M059J (cell line): Measurements from ENCODE around the gene TMIGD3. TPM values are rescaled to one million over a fixed set of nuclear protein-coding genes. Genes with fewer than 3 reads are reported as not detected.
"Not testable (repeated sequence)": the region's sequence is repeated elsewhere in the genome, so short reads cannot be mapped to it uniquely, and the experiment has no call there.

Experiments used
- DNase-seq: peaks from one replicate; pipeline ENCODE4 v3.0.0-alpha.2; 2012; ENCODE audit warnings: low read depth
- total RNA-seq: library from RNA; depleted of rRNA; stranded (reverse); fragments of >200 nt; shearing (Covaris generic); gene quantifications from 2 replicates; pipeline ENCODE4 v1.2.3, GENCODE V29; 2014; rRNA removed

The TMIGD3 gene
- not detected in 2 replicates for total RNA-seq

DNA sequence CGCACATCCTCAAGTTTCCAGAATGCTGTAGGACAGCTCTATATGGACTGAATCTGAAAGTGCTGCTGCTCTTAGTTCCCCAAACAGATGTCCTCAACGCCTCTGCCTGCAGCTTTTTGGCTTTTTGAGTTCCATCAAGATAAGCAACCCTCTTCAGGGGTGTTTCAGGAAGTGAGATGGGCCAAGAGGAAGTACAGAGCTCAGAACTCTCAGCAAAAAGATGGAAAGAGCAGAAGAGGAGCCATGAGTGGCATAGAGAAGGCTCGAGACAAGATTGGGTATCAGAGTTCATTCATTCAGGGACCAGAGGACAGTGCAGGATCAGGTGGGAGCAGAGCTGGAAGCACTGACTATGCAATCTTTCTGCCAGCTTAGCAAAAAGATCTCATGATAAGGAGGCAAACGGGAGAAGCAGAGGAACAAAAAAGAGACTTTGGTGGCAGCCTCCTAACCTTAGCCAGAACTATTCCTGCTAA is at the start of gene TMIGD3, which contains the start of gene ADORA3:
TSS of gene TMIGD3 (minus strand) at position 49 of the 476 bp plus-strand sequence. CDS start 279 bp downstream, outside the sequence.
TSS of gene ADORA3 (minus strand) at position 49 of the 476 bp plus-strand sequence. CDS start 279 bp downstream, outside the sequence.
- DNase-seq: no peak

DNA sequence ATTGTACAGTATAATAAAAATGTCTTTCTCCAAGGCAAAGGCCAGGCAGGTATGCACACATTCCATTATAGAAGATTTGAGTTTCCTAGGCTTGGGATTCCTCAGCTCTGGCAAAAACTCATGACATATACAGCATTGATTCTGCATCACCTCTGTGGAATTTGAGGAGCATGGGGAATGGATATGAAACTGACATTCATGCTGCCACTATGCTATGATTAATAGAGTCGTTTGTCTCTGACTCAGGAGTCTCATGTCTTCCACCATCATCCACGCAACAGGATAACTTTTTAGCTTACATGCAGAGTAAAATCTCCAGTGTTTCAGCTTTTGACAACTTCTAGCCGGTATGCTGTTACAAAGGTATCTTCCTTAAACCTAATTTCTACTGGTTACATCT is 49.8 kb upstream of the TMIGD3 start:
- DNase-seq: peak; percentile 85

DNA sequence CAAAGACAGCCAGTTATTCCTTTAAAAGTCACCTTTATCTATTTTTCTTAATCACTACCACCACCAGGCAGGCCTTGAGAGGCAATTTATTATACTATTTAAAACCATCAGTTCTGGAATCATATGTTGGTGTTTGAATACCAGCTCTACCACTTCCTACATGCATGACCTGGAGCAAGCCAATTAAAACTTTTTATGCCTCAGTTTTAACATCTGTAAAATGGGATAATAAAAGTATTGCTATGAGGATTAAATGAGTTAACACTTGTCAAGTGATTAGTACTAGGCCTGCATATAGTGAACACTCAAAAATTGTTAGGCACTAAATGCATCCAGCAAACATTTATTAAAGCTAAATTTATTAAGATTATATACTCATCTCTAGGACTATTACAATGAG is 49.2 kb upstream of the TMIGD3 start:
- no peak for DNase-seq

DNA sequence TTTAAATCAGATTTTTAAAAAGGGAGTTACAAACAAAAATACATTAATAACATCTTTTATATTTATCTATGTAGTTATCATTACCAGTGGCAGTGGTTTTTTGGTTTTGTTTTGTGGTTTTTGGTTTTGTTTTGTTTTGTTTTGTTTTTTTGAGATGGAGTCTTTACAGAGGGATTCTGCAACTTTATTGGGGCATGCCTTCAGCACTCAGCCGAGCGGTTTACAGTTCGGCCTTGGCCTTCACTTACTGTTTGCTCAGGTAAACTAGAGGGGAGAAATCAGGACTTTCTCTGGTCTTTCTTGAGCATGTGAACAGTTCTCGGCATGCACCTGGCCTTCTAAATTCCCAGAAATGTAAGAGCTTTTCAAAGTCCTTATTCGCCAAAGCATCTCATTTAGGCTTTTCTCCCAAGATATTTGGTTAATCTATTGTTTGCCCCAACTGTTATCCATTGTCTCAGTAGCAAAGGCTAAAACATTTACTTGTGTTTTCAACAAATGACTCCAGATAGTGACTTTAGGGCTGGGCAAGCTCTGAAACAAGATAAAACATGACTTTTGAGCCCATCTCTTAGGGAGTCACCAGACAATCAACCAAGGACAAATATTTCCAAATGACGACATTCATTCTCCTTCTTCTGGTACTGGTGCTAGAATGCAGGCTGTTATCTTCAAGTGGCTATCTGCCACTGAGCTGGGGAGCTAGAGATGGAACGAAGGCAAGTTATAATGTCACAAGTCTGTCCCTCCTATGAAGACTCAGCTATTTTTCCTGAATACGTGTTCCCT is 48.4 kb upstream of the TMIGD3 start:
- DNase-seq: no peak

DNA sequence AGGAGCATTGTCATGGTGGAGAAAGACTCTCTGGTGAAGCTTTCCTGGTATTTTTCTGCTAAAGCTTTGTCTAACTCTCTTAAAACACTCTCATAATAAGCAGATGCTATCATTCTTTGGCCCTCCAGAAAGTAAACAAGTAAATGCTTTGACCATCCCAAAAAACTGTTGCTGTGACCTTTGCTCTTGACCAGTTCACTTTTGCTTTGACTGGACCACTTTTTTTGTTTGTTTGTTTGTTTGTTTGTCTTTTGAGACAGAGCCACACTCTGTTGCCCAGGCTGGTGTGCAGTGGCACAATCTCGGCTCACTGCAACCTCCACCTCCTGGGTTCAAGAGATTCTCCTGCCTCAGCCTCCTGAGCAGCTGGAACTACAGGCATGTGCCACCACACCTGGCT is 44.4 kb upstream of the TMIGD3 start:
- DNase-seq: not testable (repeated sequence)

DNA sequence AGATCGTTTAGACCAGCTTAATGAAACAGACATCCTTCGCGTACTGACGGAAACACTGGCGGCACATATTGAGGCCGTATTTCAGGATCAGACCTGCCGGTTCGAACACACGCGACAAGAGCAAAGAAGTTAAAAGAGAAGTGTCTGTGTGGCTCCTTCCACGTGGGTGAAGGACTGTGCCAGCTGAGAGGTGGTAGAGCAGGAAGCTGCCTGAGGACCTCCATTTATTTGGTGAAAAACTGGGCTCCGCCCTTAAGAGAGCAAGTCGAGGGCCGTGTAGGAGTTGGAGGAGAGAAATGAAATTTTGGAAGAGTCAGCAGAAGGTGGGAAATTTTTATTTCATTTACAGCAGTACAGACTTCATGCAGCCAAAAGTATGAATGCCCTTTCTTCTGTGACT is 38.8 kb upstream of the TMIGD3 start:
- DNase-seq: peak; percentile 24

DNA sequence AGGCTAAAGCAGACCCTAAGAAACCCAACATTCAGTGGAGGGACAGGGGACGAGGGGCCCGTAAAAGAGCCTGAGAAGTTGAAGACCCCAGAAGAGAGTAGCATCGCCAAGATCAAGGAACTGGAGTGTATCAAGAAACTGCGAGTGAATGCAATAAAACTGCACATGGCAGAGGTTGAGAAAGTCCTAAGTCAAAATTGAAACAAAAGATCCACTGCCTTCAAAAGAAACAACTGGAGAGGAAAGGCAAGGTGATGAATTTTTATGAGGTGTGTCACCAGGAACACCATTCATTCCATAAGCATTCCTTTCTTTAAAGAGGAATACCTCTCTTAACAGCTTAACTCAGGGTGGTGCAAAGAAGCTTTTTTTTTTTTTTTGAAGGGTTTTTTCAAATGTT is 38.3 kb upstream of the TMIGD3 start:
- peak; percentile 87 for DNase-seq

DNA sequence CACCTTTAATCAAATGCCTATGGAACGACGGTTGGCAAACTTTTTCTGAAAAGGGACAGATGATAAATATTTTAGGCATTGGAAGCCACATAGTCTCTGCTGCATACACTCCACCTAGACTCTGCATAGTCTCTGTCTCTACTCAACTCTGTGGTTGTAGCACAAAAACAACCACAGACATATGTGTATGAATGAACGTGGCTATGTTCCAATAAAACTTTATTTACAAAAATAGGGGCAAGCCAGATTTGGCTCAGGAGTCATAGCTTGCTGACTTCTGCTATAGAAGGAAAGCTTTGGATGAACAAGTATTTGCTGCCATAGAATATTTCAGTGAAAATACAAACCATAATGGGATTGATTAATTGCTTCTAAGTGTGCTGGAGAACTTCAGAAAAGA is 37.5 kb upstream of the TMIGD3 start:
- no peak for DNase-seq

DNA sequence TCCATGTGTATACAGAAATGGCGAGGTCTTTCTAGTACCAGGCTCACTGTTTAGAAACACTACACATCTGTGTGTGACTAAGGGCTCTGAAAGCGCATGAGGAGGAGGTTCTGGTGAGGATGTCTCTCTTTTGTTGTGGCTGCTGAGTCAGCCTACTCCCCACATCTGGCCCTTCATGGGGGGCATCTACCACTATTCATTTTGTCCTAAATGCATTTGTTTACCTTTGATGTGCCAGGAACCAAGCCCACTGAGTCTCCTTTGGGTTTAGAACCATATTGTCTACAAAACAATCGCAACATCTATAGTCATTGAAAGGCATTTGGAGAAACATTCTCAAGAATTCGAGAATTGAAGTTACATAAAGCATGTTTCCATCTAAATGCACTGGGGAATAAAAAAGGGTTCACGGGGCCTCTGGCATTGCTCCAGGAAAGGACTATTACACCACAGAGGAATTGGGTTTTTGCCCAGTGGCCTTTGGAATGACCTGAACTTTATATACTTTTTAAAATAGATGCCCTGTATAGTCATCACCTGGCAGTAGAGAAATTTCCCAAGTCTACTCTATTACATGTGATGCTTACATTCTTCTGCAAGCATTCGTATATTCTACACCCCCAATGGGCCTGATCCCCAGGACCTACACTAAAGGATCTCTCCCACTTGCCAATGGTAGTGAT is 35.1 kb upstream of the TMIGD3 start:
- peak; percentile 86 for DNase-seq

DNA sequence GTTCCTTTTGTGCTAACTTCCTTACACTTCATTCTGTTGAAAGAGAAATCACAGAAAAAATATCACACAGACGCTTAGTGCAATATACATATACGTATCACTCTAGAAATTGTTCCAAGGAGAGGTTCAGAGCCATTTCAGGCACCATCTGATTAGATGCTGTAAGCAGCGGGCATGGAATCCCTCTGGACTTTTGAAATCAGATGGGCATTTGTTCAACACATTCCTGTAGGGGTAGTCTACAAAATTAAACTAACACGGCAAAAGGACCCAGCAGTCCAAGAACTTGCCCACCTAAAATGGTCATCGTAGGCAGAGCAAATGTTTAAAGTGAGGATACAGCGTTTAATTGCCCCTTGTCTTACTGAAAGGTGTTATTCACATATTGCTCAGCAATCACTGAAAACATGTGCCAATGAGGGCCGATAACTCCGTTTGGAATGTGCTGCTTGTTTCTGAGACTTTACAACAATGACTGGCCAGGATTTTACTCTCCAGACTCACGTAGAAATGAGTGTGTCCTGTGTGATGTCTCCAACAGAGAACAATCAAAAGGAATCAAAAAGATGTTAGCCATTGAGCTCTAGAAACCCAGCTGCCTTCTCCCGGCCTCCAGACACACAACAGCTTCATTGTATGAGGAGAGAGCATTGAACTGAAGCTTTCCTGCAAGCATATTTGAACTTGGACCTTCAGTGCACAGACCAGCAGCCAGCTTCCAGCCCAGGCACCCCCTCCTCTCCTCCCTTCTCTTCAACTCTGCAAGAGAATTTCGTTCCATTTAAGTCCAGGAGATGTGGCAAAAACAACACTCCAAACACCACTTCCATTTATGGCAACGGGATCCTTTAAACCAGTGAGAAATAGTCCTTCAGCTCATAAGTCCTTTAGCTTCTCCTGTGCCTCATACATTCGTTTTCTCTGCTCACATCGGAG is 32.1 kb upstream of the TMIGD3 start:
- DNase-seq: no peak

DNA sequence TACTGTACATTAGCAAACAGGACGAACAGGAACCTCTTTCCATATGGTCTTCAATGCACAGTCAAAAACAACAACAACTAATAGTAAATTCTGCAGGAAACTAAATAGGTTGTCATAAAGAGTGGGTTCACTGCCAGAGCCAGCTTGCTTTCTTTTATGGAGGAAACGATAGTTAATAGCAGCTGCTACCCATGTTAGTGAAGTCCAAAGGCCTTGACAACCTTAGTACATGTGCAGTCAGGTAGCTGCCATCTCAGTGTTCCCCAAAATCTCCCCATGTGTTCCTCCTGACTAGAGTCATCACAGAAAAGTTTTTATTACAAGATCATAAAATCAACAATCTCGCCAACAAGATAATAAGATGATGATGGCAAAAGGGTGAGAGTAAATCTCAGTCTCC is 16.6 kb upstream of the TMIGD3 start:
- DNase-seq: no peak

DNA sequence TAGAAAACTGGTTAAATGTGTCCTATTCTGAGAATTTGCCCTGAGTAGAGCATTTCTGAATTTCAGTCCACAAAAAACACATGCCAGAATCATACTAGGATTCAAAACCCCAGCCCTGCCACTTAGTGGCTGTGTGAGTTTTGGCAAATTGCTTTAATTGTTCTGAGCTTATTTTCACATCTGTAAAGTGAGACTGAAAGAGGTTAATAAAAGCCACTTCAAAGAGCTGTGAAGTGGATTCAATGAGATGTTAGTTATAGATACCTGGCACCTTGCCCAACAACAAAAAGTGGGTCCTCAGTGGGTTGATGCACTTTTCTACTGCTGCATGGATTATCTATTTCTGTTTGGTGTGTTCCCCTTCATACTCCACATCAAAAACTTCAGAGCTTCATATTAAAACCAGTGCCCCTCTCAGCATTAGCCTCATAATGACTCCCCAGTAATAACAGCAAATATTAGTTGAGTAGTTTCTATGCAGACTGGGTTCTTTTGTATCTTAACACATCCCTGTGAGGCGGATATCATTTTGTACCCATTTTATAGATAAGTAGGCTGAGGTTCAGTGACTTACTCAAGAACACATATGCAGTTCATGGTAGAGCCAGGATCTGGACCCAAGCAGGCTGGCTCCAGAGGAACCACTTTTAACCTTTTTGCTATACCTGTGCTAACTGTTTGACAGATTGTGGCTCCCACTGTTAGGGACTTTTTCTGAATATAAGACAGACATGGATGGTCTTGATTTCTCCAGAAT is 14.2 kb upstream of the TMIGD3 start:
- no peak for DNase-seq

DNA sequence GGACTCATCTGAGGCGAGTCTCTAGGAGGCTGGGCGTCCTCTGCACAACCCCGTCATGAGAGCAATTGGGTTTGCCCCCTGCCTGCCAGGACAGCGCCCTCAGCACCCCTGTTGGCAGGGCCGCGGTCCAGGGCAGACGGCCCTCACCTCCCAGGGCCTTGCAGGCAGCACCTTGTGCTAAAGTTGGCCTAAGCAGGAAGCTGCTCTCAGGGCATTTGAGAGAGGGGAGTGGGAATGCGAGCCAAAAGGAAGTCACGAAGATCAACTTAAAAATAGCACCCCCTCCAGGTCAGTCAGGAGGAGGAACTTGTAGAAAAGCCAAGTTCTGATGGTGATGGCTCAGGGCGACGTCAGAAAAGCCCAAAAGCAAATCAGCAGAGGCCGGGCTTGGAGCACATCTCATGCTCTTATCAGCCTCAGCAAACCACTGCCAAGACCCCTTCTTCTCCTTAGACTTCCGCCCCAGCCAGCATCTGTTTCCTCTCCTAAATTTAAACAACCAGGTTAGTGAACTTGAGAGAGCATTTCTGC is 12.6 kb upstream of the TMIGD3 start:
- DNase-seq: peak; percentile 74

DNA sequence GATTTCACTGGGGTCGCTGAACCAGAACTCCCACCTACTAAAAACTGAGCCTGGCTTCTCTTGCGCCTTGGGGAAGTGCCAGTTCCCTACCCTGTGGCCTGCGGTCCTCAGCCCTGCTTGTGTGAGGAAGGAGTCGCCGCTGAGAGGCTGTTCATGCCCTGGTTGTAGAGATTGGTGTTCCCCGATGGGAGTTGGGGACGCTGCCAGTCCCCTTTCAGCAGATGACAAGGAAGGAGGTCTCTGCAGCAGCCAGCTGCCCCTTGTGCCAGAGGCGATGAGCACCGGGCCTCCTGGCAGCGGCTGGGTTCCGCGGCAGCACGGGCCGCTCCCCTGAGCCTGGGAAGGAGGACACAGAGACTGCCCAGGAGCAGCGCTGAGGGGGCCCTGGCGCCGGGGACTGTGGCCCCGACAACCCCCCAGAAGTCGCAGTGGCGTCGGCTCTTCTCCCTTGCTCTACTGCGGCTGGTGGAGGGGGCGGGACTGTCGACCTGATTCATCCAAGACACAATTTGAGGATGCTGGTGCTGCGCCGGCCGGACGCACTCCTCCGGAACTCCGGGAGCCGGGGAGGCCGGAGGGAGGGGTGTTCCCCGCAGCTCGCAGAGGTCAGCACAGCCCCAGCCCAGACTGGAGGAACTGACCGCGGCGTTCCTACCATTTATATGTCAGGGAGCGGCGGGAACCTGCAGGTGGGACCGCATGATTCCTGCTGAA is 12.0 kb upstream of the TMIGD3 start:
- DNase-seq: peak; percentile 77

DNA sequence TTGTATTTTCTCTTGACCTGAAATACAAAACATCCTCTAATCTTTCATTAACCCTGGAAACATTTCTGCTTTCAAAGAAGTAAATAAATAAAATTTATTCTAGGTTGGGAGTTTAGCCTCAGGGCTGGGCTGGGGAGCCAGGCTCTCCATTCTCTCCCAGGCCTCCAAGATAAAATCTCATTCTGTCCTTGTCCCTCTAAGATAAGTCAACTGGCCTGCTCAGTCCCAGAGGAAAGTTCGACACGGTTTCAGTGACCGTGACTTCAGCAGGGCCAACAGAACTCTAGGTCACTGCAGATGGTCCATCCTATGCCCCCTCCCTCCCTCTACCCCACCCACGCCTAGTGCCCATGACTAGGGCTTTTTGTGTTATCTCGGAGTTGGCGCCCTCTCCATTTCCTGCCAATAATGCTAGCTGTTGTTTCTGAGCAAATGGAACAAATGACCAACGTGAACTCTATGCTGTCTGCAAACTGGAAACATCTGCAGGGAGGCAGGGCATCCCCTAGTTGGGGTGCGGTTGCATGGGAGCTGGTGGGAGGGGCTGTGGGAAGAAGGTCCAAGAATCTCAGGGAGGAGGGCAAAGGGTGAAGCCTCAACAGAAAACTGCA is 10.1 kb upstream of the TMIGD3 start:
- DNase-seq: no peak

DNA sequence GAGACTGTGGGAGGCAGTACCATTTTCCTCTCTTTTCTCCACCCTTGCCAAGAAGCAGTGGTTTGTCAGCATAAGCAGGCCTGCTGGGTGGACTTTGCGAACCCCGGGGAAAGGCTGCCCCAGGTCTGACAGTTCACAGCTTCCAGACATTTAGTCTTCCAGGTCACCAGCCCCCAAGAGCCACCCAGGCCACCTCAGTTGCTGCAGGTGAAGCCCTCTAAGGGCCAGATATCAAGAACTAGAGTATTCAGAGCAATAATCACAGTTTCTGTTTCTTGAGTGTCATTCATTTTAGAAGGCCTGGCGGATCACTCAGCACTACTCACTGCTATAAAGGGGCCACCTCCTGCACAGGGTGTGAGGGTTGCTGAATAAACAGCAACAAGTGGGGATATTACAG is 9.5 kb upstream of the TMIGD3 start:
- no peak for DNase-seq

DNA sequence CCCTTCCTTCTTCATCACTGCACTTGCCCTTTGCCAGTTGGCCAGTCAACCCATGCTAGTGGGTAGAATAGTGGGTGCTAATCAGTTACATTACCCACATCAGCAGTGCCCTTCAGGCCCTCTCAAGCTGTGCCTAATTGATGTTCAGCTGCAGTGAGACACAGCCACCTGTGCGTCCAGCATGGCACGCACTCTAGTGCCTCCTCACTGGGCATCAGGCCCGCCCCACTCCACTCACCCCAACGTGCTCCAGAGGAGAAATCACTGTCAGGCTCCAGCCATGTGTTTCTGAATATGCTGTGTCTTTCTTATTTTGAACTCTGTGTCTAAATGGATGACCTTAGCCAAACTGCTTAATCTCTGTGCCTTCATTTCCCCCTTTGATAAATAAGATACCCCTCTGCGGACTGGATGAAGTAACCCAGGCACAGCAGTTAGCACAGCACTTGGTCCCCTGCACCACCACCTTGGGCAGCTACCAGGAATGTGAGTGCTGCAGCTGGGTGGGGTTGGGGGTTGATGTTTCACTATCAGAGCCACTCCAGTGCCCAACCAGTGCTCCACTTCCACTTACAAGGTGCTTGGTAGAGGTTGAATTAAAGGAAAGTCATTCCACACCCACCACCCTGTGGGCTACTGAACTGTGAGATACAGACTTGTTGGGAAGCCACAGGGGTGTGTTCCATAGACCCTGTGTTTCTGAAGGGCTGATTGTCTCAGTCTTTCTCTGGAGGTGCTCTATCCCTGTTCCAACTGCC is 8.9 kb upstream of the TMIGD3 start:
- no peak for DNase-seq

DNA sequence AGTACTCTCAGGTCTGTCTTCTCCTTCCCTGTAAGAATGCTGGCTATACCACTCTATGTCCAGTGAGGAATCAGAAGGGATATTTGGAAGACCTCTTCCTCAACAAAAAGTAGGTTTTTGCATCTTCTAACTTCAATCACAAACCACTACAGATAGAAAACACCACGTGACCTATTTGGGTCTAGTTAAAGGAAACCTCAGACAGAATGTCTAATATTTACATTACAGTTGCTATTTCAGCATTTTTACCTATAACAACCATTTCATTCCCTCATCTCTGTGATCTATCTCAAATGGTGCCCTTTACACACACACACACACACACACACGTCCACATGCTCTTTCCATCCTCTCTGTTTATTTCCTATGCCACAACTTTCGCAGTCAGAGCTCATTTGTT is 7.9 kb upstream of the TMIGD3 start:
- DNase-seq: no peak

DNA sequence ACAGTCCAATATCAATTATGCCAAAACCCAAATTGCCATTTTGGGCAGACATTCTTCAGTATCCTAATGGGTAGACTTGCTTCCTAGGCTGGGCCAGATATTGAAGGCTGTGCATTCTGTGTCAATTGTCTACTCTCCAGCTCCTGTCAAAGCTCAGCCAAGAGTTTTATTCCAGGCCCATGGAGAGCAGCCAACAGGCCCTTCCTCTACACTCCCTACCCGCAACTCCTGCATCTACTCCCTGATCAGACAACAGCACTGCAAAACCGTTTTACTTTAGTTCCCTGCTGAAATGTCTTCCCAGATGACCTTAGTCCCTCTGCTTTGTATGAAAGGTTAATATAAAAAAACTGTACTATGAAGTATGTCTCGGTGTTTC is 6.6 kb upstream of the TMIGD3 start:
- DNase-seq: no peak
